Measurements from ENCODE around the gene DGUOK. TPM values are rescaled to one million over a fixed set of nuclear protein-coding genes. Genes with fewer than 3 reads are reported as not detected.

Gene DGUOK
- total and polyA plus RNA-seq, 4 donors, result 19.6 to 49.7 (median 28.3) TPM

DNA sequence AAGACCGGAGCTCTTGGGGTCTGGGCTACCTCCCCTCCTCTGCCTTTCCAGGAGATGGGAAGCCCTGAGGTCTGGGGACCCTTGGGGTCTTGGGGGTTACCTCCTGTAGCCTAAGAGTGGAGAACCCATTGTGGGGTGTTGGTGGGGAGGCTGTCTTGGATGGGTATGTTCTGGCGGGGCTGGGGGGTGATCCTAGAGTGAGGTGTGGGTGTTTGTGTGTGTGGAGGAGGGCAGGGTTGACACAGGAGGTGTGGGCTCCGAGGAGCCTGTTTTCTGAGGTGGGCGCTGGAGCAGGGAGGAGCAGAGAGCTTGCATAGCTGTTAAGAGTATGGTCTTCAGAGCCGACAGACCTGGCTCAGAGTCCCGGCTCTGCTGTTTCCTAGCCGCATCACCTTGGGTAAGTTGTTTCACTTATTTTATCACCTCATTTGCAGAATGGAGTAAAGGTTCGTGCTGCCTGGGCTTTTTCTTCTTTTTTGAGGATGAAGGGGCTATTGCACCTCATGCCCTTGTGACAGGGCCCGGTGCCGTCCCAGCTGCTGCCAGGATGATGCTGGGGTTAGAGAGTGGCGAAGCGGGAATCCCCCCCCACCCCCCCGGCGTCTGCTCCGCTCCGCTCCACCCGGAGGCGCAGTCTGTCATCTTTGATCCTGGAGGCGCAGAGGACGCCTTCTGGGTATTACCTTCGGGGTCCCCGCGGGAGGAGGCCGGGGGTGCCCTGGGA is 75.3 kb downstream of the DGUOK start (continued):
- TF ChIP-seq NR2F2 (IDR thresholded peaks at IDR 0.05) (no peak), TAF1 (conservative IDR thresholded peaks at IDR 0.05) (no peak), JUND (IDR thresholded peaks at IDR 0.05) (no peak)
- TF ChIP-seq, protein P1, sequence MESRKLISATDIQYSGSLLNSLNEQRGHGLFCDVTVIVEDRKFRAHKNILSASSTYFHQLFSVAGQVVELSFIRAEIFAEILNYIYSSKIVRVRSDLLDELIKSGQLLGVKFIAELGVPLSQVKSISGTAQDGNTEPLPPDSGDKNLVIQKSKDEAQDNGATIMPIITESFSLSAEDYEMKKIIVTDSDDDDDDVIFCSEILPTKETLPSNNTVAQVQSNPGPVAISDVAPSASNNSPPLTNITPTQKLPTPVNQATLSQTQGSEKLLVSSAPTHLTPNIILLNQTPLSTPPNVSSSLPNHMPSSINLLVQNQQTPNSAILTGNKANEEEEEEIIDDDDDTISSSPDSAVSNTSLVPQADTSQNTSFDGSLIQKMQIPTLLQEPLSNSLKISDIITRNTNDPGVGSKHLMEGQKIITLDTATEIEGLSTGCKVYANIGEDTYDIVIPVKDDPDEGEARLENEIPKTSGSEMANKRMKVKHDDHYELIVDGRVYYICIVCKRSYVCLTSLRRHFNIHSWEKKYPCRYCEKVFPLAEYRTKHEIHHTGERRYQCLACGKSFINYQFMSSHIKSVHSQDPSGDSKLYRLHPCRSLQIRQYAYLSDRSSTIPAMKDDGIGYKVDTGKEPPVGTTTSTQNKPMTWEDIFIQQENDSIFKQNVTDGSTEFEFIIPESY (IDR thresholded peaks at IDR 0.05), result no peak

DNA sequence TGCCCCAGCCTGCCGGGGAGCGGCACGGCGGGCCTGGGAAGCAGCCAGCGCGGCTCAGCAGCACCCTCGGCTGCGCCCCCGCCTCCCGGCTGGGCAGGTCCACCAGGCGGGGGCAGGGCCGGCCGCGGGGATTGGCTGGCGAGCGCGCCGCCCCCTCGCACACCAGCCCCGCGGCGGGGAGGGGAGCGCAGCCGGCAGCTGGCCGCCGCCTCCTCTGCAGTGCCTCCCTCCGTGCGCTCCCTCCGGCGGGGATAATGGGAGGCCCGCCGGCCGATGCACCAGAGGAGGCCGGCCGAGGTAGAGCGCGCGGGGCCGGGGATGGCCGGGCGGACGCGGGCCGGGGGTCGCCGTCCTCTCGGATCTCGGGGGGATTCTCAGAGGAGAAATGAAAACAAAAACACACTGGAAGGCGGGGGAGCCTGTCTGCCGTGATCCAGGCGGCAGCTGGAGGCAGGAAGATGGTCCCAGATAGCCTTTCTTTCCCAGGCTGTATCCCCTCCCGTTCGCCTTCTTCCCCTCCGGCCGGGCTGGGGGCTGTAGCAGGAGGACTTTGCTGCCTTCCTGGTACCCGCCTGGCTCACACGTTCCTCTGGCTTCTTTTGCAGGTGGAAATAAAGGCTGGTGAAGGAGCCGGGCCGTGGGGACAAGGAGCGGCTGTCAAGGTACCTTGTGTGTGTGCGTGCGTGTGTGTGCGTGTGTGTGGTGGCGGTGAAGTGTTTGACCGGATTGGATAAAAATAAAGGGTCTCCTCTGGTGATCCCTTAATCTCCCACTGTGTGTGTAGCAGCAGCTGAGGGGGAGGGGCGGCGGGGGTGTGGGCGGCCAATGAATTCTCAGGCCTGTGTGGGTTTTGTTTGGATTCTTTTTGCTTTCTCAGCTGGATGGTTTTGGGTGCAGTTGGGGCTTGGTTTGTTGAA is 76.1 kb downstream of the DGUOK start:
- H3K27me3 ChIP-seq (ENCODE audit: control insufficient read depth in 4 of 4, insufficient read depth in 4 of 4, low read length in 3 of 4), result no peaks in the 10 kb centered on the region
- no peak overlapping the region for H3K9ac ChIP-seq (ENCODE audit: low read depth in 1 of 2, low read length in 2 of 2)
- peaks cover 0 to 2% (median 0%) of the 10 kb centered on the region in 4 donors for H3K36me3 ChIP-seq (ENCODE audit: control insufficient read depth in 4 of 4, insufficient read depth in 3 of 4, low read depth in 1 of 4, low read length in 3 of 4)
- WGBS, result 8% methylated on average over 68 of the region's 68 CpGs
- H3K9me3 ChIP-seq (ENCODE audit: control insufficient read depth in 4 of 4, low read length in 3 of 4), result no peaks in the 10 kb centered on the region
- peak overlapping the region; percentile 15 to 59 (median 42) for H3K4me3 ChIP-seq (ENCODE audit: low read depth in 1 of 3, low read length in 3 of 3)
- no peak overlapping the region for H3K27ac ChIP-seq (ENCODE audit: low read depth in 1 of 2, low read length in 2 of 2)
- TF ChIP-seq RAD21 (IDR thresholded peaks at IDR 0.05), result peak in 1 of 2 donors; percentile 21
- TF ChIP-seq JUND (IDR thresholded peaks at IDR 0.05), result no peak
- TF ChIP-seq, protein P2, sequence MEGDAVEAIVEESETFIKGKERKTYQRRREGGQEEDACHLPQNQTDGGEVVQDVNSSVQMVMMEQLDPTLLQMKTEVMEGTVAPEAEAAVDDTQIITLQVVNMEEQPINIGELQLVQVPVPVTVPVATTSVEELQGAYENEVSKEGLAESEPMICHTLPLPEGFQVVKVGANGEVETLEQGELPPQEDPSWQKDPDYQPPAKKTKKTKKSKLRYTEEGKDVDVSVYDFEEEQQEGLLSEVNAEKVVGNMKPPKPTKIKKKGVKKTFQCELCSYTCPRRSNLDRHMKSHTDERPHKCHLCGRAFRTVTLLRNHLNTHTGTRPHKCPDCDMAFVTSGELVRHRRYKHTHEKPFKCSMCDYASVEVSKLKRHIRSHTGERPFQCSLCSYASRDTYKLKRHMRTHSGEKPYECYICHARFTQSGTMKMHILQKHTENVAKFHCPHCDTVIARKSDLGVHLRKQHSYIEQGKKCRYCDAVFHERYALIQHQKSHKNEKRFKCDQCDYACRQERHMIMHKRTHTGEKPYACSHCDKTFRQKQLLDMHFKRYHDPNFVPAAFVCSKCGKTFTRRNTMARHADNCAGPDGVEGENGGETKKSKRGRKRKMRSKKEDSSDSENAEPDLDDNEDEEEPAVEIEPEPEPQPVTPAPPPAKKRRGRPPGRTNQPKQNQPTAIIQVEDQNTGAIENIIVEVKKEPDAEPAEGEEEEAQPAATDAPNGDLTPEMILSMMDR (IDR thresholded peaks at IDR 0.05; ENCODE audit: low read depth, low read length, missing input control), result peak; percentile 18
- peaks cover 7 to 20% (median 13%) of the 10 kb centered on the region in 4 donors for H3K4me1 ChIP-seq (ENCODE audit: control insufficient read depth in 4 of 4, insufficient read depth in 4 of 4, low read length in 3 of 4)
- DNase-seq (ENCODE audit: low spot score), result peak; percentile 86

DNA sequence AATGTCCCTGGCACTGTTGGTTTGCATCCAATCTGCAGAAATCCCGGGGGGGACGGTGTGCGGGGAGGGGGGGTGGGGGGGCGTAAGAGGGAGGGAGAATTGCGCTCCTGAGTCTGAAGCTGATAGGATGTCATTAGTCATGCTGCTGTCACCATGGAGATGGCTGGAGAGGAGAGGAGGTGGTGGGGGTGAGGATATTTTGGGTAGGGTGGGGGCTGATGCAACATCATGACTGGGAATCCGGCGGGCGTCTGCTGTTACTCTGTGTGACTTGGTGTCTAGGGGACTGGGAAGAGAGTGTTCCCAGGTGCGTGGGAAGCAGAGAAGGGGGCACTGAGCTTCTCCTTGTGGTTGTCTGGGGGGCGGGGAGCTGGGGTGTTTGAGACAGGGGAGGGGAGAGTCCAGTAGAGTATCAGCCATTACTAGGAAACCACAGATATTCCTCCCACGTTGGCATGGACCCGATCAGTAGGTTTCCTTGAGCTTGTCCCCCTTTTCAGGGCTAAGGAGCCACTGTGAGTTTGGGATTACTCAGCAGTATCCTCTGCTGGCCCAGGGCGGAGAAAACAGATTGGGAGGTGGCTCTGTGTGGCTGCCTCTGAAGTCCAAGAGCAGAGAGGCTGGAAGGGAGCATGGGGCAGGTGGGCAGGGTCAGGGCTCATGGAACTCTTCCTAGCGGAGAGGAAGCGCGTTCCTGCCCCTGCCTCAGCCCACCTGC is 77.0 kb downstream of the DGUOK start:
- no peak for DNase-seq (ENCODE audit: low spot score)
- Histone ChIP-seq H3K36me3 (ENCODE audit: control insufficient read depth in 4 of 4, insufficient read depth in 3 of 4, low read depth in 1 of 4, low read length in 3 of 4) (peaks cover 0 to 2% (median 0%) of the 10 kb centered on the region in 4 donors), H3K9me3 (ENCODE audit: control insufficient read depth in 4 of 4, low read length in 3 of 4) (no peaks in the 10 kb centered on the region), H3K4me1 (ENCODE audit: control insufficient read depth in 4 of 4, insufficient read depth in 4 of 4, low read length in 3 of 4) (peaks cover 7 to 20% (median 13%) of the 10 kb centered on the region in 4 donors), H3K9ac (ENCODE audit: low read depth in 1 of 2, low read length in 2 of 2) (no peak overlapping the region), H3K27ac (ENCODE audit: low read depth in 1 of 2, low read length in 2 of 2) (no peak overlapping the region), H3K4me3 (ENCODE audit: low read depth in 1 of 3, low read length in 3 of 3) (no peak overlapping the region), H3K27me3 (ENCODE audit: control insufficient read depth in 4 of 4, insufficient read depth in 4 of 4, low read length in 3 of 4) (no peaks in the 10 kb centered on the region)
- TF ChIP-seq HNF4A (conservative IDR thresholded peaks at IDR 0.05), result no peak
- TF ChIP-seq YY1 (IDR thresholded peaks at IDR 0.05), result no peak
- no peak for TF ChIP-seq RXRA (IDR thresholded peaks at IDR 0.05)
- TF ChIP-seq, protein P1 (IDR thresholded peaks at IDR 0.05), result no peak
- TF ChIP-seq, protein P3, sequence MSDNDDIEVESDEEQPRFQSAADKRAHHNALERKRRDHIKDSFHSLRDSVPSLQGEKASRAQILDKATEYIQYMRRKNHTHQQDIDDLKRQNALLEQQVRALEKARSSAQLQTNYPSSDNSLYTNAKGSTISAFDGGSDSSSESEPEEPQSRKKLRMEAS (IDR thresholded peaks at IDR 0.05), result no peak
- no peak for TF ChIP-seq TAF1 (conservative IDR thresholded peaks at IDR 0.05)
- TF ChIP-seq GABPA (IDR thresholded peaks at IDR 0.05 in 1 of 2, conservative IDR thresholded peaks at IDR 0.05 in 1 of 2), result no peak
- no peak for TF ChIP-seq JUND (IDR thresholded peaks at IDR 0.05)
- TF ChIP-seq EGR1 (IDR thresholded peaks at IDR 0.05; ENCODE audit: low read depth in 2 of 2), result no peak
- TF ChIP-seq, protein P2 (IDR thresholded peaks at IDR 0.05; ENCODE audit: low read depth, low read length, missing input control), result no peak
- TF ChIP-seq HNF4G (IDR thresholded peaks at IDR 0.05), result no peak
- TF ChIP-seq RAD21 (IDR thresholded peaks at IDR 0.05), result no peak
- no peak for TF ChIP-seq FOXA2 (IDR thresholded peaks at IDR 0.05)
- 80% methylated on average over 16 of the region's 16 CpGs for WGBS

Data from liver (tissue), 9 donors.